ENCODE results near the gene PPP1R18.
"Not testable (repeated sequence)": the region's sequence is repeated elsewhere in the genome, so short reads cannot be mapped to it uniquely, and the experiment has no call there.

The PPP1R18 gene

DNA sequence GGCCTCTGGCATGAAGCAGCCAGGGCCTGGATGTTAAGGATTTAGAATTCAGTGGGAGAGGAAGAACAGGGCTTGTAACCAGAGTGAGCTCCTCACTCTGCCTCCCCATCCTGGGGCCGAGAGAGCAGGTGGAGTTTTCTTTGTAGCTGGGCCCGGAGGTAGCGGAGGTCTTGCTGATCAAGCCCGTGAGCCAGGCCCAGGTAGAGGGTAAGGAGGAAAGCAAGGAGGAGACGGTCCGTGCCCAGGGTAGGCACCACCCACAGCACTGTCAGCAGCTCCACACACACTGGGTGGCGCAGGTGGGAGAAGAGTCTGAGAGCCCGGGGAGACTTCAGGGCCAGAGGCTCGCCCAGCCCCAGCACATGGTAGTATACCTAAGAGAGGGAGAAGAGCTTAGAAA is 2.1 kb upstream of the PPP1R18 start:
- DNase-seq, result no peak

GRCh38 chr6:30687659-30688431 is 1.4 kb upstream of the PPP1R18 start:
- no peak for DNase-seq

DNA sequence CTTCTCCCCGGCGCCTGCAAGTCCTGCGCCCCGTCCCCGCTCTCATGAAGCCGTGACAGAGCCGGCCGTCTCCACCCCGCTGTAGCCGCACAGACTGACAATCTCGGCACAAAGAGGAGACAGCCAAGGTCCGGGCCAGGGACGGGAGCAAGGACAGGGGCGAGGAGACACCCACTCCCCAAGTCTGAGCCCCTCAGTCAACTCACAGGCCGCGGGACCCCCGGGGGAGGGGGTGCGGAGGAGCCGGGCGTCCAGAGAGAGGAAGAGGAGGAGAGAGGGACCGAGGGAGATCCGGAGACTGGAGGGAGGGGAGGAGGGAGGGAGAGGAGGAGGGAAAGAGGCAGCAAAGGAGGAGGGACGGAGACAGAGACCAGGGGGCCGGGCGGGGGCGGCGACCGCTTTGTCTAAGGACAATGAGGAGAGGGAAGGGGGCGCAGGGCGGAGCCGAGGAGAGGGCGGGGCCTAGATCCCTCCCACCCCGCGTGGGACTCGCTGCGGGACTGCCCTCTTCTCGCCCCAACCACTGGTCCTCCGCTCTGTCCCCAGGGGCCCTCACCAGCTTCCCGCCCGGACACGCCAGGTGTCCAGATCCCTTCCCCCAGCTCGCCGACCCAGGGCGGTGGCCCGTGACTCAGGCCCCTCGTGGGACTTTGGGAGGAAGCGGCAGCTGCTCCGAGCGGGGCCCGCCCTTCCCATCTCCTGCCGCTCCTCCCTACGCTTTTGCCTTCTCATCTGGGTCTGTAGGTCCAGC is 638 bp upstream of the PPP1R18 start:
- DNase-seq, result peak; percentile 64 to 80

DNA sequence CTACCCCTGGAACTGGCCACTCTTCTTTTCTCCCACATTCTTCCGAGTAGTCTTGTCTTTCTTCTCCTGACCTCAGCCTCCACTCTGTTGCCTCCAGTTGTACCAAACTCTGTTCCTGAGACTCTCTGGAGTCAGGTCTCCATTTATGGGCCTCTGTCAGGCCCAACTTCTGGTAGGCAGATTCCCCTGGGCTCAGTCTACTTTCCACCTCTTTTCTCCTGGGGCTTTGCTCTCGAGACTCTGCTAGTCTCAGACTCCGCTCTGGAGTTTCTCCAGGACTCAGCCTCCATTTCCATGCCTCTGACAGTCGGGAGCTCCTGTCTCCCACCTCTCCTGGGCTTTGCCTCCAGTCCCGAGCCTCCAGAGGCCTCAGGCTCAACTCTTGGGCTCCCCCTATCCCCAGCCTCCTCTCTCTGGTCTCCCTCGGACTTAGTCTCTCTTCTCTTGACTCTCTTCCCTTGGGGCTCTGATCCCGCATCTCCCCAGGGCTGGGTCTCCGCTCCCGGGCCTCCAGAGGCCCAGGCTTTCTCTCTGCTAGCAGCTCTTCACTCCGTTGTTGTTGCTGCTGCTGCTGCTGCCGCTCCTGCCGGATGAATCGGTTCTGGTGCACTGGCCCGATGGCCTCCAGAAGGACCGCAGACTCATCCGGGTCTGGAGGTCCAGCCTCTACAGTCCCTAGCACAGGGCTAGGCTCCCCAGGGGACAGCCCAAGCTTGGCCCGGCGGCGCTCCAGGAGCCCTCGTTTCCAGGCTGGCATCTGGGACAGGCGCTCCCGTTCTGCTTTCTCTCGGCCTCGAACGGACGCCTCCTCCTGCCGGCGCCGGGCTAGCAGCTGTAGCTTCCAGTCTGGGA is 1.1 kb downstream of the PPP1R18 start:
- no peak for DNase-seq

DNA sequence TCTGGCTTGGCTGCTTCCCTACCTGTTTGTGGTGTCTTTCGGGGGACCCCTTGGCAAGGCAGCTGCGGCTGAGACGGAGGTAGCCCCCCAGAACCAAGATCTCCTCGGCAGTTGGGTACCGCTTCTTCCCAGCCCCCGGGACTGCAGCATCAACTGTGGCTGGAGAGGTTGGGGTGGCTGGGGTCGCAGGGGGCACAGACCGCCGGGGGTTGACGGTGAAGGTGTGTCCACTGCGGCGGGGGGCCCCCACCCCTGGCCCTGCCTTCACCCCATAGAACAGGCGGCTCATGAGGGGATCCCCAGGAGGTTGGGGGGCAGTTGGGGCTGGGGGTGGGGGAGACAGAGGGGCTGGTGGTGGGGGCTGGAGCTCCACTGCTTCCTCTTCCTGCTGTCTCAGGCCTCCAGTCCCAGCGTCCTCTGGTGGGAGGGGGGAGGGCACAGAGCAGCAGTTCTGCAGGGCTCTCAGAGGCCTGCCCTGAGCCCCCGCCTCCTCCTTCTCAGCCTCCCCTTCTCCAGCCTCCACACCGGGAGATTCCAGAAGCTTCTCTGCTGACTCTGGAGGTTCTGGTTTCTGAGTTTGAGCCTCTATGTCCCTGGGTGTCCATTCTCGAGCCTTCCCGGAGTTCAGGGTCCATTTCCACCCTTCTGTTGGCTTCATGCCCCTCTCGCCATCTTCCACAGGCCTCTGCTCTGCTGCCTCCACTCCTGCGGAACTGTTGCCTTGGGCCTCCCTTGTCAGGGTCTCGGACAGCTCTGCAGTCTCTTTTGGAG is 1.9 kb downstream of the PPP1R18 start:
- DNase-seq, result no peak

GRCh38 chr6:30683980-30684338 is 2.5 kb downstream of the PPP1R18 start:
- no peak for DNase-seq

DNA sequence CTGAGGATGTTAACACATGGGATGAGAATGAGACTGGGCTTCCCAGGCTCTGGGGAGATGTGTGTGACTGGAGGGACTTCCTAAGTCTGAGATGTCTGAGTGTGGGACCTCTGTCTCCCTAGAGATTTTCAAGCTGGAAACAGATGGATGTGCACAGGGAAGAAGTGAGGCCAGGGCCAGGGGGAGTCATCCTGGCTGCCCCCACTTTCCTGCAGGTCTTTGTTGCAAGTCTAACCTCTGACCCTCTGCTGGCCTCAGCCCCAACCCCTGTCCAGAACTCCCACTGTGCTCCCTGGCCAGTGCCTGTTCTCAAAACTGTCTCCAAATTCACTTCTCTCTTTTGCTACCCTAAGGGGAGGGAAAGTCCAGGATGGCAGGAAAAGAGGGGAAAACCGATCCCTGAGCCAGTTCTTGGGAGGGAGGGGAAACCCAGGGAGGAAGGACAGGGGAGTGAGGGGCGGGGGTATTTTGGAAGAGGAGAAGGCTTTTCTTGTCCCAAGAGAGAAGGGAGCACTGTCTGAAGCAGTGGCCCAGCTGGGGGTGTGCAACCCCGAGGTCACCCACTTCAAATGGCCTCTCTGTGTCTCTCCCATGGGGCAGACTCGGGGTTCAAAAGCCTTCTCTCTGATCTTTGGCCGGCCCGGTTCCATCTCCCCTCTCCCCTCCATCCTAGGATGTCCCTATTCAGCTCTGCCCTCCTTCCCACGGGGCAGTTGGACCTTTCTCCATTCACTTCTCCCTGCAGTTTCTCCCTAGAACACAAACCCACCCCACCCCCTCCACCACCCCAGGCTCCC is 3.1 kb downstream of the PPP1R18 start:
- no peak for DNase-seq

GRCh38 chr6:30682143-30683117 is 4.0 kb downstream of the PPP1R18 start:
- DNase-seq, result no peak

DNA sequence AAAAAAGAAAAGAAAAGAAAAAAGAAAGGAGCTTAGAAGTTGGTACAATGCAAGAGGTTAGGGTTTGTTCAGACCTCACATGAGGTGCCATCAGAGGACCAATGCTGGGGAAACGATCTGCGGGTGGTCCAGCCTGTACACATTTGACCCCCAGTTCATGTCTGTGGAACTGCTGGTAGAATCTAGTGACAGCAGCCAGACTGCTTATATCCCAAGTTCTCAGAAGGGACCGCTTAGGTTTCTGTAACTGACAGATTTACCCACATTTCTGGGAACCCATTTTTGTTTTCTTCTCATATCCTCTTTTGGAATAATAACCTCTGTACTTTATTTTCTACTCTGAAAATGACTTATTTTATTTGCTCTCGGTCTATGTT is 4.7 kb downstream of the PPP1R18 start:
- no peak for DNase-seq

DNA sequence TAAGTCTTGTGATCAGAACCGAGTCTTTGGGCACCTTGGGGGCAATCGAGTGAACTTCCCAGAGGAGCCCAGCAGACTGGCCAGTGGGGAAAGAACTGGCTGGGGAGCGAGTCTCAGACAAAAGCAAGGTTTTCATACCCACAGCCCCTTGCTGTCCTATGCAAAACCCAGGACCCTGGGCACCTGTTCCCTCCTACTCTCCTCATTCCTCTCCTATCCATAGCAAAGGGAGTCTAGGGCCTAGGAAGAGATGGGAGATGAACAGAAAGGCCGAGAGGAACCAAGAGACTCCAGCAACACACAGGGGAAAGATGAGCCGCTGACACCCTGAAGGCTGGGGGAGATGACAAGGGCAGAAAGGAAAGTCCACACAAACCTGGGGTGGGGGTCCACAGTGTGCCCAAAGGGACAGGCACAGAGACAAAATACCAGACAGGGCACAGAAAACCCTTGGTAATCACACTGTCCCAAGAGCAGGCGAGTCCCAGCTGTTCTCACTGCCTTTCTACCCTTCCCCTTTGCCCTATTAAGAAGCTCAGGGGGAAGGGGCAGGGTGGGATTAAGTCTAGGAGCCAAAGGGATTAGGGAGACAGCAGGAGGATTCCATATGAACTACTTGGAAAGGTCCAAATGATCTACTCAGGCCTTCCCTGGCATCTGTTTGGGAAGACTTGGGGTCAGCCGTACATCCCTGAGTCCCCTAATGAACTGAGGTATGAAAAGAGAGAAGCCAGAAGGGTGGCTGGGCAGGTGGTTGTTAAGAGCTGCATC is 6.5 kb downstream of the PPP1R18 start:
- no peak for DNase-seq

GRCh38 chr6:30678964-30679726 is 7.3 kb downstream of the PPP1R18 start:
- DNase-seq, result peak; percentile 24 to 58

DNA sequence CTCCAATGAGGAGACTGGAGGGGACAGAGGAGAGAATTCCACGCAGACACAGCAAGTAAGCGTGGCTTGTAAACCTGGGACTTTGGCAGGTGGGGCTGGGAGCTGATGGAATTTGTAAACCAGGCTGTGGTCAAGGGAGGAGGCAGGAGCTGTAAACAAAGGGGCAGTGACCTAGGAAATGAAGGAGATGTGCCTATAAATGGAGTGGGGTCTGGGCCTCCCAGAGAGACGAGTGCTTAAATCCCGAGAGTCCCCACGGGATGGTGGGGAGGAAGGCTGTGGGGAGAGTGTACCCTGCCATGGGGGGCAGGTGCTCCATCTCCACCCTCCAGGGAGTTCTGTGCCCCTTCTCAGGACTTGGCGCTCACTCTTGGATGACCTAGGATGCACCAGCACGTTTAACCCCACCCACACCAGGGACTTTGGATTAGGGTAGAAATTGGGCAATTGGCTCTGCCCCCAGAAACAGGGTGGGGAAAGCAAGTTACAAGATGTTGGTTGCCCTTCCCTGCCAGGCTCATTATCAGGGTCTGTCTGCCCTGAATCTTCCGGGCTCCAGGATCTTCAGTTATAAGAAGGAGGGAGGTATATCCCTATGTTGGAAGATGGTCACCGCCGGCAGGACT is 9.7 kb downstream of the PPP1R18 start:
- DNase-seq, result no peak

GRCh38 chr6:30672445-30673253 is 13.8 kb downstream of the PPP1R18 start, which contains the start of gene DHX16:
DHX16 (minus strand) TSS chr6:30673006; CDS start chr6:30672841, 165 bp downstream.
- peak; percentile 93 to 95 for DNase-seq

DNA sequence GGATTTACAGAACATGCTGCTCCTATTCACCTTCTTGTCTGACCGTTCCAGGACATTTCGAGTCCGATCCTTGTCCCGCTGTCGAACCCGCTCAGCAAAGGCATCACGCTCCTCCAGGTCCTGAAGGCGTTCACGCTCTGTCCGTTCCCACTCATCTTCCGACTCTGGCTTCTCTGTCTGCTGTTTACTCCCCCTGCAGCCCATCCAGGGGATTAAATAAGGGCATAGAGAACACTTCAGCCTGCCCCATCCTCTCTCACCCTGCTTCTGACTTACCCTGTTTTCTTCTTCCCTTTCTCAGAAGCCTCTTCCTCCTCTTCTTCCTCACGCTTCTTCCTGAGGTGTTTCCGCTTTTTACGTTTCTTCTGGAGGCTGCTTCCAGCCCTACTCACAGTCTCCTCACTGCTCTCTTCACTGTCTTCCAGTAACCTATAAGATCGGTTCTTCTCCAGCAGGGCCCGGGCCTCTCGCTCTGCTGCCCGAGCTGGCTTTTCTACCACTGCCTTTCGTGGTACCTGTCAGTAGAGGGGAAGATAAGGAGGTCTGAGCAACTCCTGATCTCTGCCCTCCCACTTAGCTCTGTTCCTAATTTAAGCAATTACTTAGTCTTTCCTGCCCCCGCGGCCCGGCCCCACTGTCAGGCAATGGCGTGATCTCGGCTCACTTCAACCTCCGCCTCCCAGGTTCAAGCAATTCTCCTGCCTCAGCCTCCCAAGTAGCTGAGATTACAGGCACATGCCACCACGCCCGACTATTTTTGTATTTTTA is 15.5 kb downstream of the PPP1R18 start:
- no peak for DNase-seq

DNA sequence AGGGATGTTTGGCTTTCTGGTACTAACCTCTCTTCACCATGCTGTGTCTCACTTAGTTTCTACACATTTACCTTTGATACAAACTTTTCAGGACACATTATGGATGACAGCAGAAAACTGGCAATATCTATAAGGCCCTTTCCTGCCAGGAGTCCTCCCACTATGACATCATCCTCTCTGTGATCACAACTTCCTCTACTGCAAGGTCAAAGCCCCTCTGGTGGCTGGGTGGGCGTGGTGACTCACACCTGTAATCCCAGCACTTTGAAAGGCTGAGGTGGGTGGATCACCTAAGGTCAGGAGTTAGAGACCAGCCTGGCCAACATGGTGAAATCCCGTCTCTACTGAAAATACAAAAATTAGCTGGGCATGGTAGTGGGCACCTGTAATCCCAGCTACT is 20.1 kb downstream of the PPP1R18 start:
- DNase-seq, result not testable (repeated sequence)

DNA sequence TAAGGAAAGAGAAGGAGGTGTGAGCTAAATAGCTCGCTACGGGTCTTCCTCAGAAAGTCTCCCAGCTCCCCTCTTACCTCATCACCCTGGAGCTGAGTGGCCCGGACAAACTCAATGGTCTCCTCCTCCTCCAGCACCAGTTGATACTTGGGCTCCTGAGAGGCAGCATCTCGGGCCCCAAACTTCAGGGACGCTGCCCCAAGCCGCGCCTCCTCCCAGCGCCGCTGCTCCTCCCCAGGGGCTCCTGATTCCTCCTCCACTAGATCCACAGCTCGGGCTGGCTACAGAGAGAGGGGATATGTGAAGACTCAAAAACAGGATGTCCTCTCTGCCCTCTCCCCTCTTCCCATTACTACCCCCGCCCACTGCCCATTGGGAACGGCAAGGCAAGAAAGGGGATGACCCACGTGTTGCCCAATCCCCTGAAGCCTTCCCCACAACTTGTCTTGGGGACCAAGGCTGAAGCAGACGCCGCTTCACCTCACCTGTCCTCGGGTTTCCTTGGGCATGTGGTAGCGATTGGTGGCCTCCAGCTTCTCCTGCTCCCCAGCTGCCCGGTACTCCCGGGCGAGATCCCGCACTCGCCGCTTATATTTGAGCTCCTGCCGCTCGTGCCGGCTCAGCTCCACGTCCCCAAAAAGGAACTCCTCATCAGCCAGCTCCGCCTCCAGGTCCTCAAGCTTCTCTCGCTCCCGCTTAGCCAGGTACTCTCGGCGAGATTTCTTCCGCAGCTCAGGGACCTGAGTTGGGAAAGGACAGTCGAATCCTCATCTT is 21.3 kb downstream of the PPP1R18 start:
- no peak for DNase-seq
